ENCODE results near the gene GALNT8. TPM values are rescaled to one million over a fixed set of nuclear protein-coding genes. Genes with fewer than 3 reads are reported as not detected.

The GALNT8 gene
- total and polyA plus RNA-seq, 10 of the 15 experiments (the other 5 are each of a cell fraction or from before 2014, with no cell fraction given): 0.14 to 0.81 (median 0.31) TPM; not detected in 1

DNA sequence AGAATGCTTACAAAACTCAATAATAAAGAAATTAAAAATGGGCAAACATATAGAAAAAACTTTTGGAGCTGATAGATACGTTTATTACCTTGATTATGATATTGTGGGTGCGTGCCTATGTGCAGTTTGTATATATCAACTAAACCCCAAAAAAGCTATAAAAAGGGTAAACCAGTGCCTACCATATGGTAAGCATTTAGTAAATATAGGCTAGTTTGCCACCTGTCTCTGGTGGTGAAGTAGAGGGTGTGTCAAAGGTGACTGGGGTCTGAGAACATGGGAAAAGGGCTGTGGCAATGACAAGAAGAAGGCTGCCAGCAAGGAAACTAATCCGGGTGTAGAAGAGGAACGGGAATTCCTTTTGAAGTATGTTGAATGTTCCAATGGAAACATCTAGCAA lies 18.3 kb downstream of the GALNT8 start:
- in situ Hi-C loops (cut with MboI) (no loop called here), intact Hi-C loops (cut with micrococcal nuclease; ENCODE audit: unreplicated experiment) (no loop called here)
- SMC1A ChIA-PET (ENCODE audit: uncharacterized antibody, unreplicated experiment): no interaction called here
- no peak overlapping the region for H3K27ac ChIP-seq (ENCODE audit: control insufficient read depth, insufficient read depth)
- peaks cover 5% of the 10 kb centered on the region; the same call in 1 of the 2 replicates for H3K4me1 ChIP-seq (ENCODE audit: control insufficient read depth, insufficient read depth, low read length)
- H3K9me3 ChIP-seq (replicated peaks; ENCODE audit: control insufficient read depth, insufficient read depth, low read length): no peaks in the 10 kb centered on the region
- no peak overlapping the region for H3K4me2 ChIP-seq (ENCODE audit: control insufficient read depth, insufficient read depth)
- CTCF ChIA-PET: interaction anchor here (1.2 kb wide), 1 partner anchor 19 kb away, joined by 6 read pairs; no protein-coding TSS in a partner anchor
- ATAC-seq (no peak), DNase-seq (ENCODE audit: low read depth, low spot score) (no peak), FAIRE-seq (no peak)
- POLR2A ChIA-PET: no interaction called here
- H4K20me1 ChIP-seq (ENCODE audit: control insufficient read depth, insufficient read depth): no peaks in the 10 kb centered on the region
- WGBS (ENCODE audit: insufficient coverage, insufficient replicate concordance, low lambda C conversion rate, missing lambda C conversion rate): 61% methylated on average over 4 of the region's 4 CpGs
- no peak overlapping the region for H3K4me3 ChIP-seq
- no TSS peak for BruUV-seq (replicated peaks)
- peaks cover 0 to 5% of the 10 kb centered on the region in 2 experiments; a peak in 2 of 4 replicates for H3K27me3 ChIP-seq (replicated peaks in 1 of 2; ENCODE audit: control insufficient read depth in 2 of 2, insufficient read depth in 2 of 2, low read length in 1 of 2)
- RAD21 ChIA-PET (ENCODE audit: unreplicated experiment): no interaction called here
- H3K79me2 ChIP-seq (ENCODE audit: control insufficient read depth, insufficient read depth, low read length): no peaks in the 10 kb centered on the region
- H3K36me3 ChIP-seq (ENCODE audit: control insufficient read depth in 2 of 2, insufficient read depth in 2 of 2, low read length in 1 of 2): no peaks in the 10 kb centered on the region
- H2AFZ ChIP-seq (ENCODE audit: control insufficient read depth, low read depth, low read length): no peak overlapping the region
- H3K9ac ChIP-seq (ENCODE audit: control insufficient read depth, insufficient read depth, low read length): no peak overlapping the region
- TF ChIP-seq RFX5 (IDR thresholded peaks at IDR 0.05; ENCODE audit: low read depth, low read length) (no peak), IRF4 (IDR thresholded peaks at IDR 0.05; ENCODE audit: low read depth, low read length) (no peak), CREB1 (IDR thresholded peaks at IDR 0.05; ENCODE audit: low read depth) (no peak), ESRRA (IDR thresholded peaks at IDR 0.05; ENCODE audit: low read length) (no peak), SIX5 (IDR thresholded peaks at IDR 0.05; ENCODE audit: low read depth, low read length, severe bottlenecking) (no peak), CHD2 (IDR thresholded peaks at IDR 0.05; ENCODE audit: borderline replicate concordance, low read depth, low read length) (no peak)
- TF ChIP-seq, protein P1, sequence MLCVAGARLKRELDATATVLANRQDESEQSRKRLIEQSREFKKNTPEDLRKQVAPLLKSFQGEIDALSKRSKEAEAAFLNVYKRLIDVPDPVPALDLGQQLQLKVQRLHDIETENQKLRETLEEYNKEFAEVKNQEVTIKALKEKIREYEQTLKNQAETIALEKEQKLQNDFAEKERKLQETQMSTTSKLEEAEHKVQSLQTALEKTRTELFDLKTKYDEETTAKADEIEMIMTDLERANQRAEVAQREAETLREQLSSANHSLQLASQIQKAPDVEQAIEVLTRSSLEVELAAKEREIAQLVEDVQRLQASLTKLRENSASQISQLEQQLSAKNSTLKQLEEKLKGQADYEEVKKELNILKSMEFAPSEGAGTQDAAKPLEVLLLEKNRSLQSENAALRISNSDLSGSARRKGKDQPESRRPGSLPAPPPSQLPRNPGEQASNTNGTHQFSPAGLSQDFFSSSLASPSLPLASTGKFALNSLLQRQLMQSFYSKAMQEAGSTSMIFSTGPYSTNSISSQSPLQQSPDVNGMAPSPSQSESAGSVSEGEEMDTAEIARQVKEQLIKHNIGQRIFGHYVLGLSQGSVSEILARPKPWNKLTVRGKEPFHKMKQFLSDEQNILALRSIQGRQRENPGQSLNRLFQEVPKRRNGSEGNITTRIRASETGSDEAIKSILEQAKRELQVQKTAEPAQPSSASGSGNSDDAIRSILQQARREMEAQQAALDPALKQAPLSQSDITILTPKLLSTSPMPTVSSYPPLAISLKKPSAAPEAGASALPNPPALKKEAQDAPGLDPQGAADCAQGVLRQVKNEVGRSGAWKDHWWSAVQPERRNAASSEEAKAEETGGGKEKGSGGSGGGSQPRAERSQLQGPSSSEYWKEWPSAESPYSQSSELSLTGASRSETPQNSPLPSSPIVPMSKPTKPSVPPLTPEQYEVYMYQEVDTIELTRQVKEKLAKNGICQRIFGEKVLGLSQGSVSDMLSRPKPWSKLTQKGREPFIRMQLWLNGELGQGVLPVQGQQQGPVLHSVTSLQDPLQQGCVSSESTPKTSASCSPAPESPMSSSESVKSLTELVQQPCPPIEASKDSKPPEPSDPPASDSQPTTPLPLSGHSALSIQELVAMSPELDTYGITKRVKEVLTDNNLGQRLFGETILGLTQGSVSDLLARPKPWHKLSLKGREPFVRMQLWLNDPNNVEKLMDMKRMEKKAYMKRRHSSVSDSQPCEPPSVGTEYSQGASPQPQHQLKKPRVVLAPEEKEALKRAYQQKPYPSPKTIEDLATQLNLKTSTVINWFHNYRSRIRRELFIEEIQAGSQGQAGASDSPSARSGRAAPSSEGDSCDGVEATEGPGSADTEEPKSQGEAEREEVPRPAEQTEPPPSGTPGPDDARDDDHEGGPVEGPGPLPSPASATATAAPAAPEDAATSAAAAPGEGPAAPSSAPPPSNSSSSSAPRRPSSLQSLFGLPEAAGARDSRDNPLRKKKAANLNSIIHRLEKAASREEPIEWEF (IDR thresholded peaks at IDR 0.05; ENCODE audit: insufficient replicate concordance, low read depth, low read length): no peak
- TF ChIP-seq, protein P2, sequence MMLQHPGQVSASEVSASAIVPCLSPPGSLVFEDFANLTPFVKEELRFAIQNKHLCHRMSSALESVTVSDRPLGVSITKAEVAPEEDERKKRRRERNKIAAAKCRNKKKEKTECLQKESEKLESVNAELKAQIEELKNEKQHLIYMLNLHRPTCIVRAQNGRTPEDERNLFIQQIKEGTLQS (IDR thresholded peaks at IDR 0.05; ENCODE audit: borderline replicate concordance, extremely low read depth, low read depth, low read length): no peak
- TF ChIP-seq, protein P3, sequence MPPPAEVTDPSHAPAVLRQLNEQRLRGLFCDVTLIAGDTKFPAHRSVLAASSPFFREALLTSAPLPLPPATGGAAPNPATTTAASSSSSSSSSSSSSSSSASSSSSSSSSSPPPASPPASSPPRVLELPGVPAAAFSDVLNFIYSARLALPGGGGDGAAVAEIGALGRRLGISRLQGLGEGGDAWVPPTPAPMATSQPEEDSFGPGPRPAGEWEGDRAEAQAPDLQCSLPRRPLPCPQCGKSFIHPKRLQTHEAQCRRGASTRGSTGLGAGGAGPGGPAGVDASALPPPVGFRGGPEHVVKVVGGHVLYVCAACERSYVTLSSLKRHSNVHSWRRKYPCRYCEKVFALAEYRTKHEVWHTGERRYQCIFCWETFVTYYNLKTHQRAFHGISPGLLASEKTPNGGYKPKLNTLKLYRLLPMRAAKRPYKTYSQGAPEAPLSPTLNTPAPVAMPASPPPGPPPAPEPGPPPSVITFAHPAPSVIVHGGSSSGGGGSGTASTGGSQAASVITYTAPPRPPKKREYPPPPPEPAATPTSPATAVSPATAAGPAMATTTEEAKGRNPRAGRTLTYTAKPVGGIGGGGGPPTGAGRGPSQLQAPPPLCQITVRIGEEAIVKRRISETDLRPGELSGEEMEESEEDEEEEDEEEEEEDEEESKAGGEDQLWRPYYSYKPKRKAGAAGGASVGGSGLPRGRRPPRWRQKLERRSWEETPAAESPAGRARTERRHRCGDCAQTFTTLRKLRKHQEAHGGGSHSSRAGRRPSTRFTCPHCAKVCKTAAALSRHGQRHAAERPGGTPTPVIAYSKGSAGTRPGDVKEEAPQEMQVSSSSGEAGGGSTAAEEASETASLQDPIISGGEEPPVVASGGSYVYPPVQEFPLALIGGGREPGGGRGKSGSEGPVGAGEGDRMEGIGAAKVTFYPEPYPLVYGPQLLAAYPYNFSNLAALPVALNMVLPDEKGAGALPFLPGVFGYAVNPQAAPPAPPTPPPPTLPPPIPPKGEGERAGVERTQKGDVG (CRISPR knock-in tag; IDR thresholded peaks at IDR 0.05): no peak
- TF ChIP-seq, protein P4, sequence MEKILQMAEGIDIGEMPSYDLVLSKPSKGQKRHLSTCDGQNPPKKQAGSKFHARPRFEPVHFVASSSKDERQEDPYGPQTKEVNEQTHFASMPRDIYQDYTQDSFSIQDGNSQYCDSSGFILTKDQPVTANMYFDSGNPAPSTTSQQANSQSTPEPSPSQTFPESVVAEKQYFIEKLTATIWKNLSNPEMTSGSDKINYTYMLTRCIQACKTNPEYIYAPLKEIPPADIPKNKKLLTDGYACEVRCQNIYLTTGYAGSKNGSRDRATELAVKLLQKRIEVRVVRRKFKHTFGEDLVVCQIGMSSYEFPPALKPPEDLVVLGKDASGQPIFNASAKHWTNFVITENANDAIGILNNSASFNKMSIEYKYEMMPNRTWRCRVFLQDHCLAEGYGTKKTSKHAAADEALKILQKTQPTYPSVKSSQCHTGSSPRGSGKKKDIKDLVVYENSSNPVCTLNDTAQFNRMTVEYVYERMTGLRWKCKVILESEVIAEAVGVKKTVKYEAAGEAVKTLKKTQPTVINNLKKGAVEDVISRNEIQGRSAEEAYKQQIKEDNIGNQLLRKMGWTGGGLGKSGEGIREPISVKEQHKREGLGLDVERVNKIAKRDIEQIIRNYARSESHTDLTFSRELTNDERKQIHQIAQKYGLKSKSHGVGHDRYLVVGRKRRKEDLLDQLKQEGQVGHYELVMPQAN (conservative IDR thresholded peaks at IDR 0.05): no peak
- TF ChIP-seq, protein P5, sequence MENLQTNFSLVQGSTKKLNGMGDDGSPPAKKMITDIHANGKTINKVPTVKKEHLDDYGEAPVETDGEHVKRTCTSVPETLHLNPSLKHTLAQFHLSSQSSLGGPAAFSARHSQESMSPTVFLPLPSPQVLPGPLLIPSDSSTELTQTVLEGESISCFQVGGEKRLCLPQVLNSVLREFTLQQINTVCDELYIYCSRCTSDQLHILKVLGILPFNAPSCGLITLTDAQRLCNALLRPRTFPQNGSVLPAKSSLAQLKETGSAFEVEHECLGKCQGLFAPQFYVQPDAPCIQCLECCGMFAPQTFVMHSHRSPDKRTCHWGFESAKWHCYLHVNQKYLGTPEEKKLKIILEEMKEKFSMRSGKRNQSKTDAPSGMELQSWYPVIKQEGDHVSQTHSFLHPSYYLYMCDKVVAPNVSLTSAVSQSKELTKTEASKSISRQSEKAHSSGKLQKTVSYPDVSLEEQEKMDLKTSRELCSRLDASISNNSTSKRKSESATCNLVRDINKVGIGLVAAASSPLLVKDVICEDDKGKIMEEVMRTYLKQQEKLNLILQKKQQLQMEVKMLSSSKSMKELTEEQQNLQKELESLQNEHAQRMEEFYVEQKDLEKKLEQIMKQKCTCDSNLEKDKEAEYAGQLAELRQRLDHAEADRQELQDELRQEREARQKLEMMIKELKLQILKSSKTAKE (IDR thresholded peaks at IDR 0.05; ENCODE audit: low read depth, poor library complexity, severe bottlenecking): no peak
